WTC11 (cell line): ENCODE data around the gene ANKRD66. TPM values are rescaled to one million over a fixed set of nuclear protein-coding genes. Genes with fewer than 3 reads are reported as not detected.

ENCODE experiments used
- ATAC-seq: fragments of 200-7000 bp; cut with Tn5 transposase; 2 replicates; pipeline ENCODE4 v1.10.0; 2021; ENCODE audit warnings: mild to moderate bottlenecking, moderate library complexity
- CTCF ChIA-PET: fragments of 300-600 bp; sonication (Branson Sonifier 250); formaldehyde crosslinking; loops from one replicate; lab custom pipeline; 2021; ENCODE audit warnings: antibody characterized with exemption; lab: Charles Lee
- POLR2A ChIA-PET: fragments of 350-600 bp; sonication (Branson Sonifier 250); formaldehyde crosslinking; loops from one replicate; lab custom pipeline; 2021; ENCODE audit warnings: antibody characterized with exemption; lab: Charles Lee
- DNase-seq: peaks from one replicate; pipeline ENCODE4 v3.0.0; 2021; ENCODE audit warnings: low spot score
- H3K27ac Mint-ChIP-seq: 2 replicates; pipeline ENCODE4 v1.8.0; 2021; ENCODE audit warnings: mixed read lengths
- H3K27me3 Mint-ChIP-seq: 2 replicates; pipeline ENCODE4 v1.8.0; 2021; ENCODE audit warnings: low read depth, mild to moderate bottlenecking, moderate library complexity, mixed read lengths
- H3K36me3 Mint-ChIP-seq: 2 replicates; pipeline ENCODE4 v1.8.0; 2021; ENCODE audit warnings: mixed read lengths
- H3K4me1 Mint-ChIP-seq: 2 replicates; pipeline ENCODE4 v1.8.0; 2022; ENCODE audit warnings: mixed read lengths
- H3K4me3 Mint-ChIP-seq: 2 replicates; pipeline ENCODE4 v1.8.0; 2021; ENCODE audit warnings: mild to moderate bottlenecking, moderate library complexity, mixed read lengths
- H3K9me3 Mint-ChIP-seq: 2 replicates; pipeline ENCODE4 v1.8.0; 2021; ENCODE audit warnings: mixed read lengths
- ATF1 ChIP-seq: sonication (generic); formaldehyde crosslinking; IDR thresholded peaks from 2 replicates; pipeline ENCODE4 v1.8.1; 2023; ENCODE audit warnings: mild to moderate bottlenecking, moderate library complexity, missing genetic modification reagents
- CREB1 ChIP-seq: sonication (generic); formaldehyde crosslinking; IDR thresholded peaks from 2 replicates; pipeline ENCODE4 v1.8.0; 2023; ENCODE audit warnings: mild to moderate bottlenecking, missing genetic modification reagents
- ELF4 ChIP-seq: sonication (generic); formaldehyde crosslinking; IDR thresholded peaks from 2 replicates; pipeline ENCODE4 v1.8.1; 2022; ENCODE audit warnings: low read depth, mild to moderate bottlenecking, moderate library complexity, missing genetic modification reagents
- EMX1 ChIP-seq: fragments of 250-450 bp; sonication (Bioruptor Pico); IDR thresholded peaks from 2 replicates; pipeline ENCODE4 v1.8.0; 2021; ENCODE audit warnings: mild to moderate bottlenecking
- IRF2 ChIP-seq: sonication (generic); formaldehyde crosslinking; IDR thresholded peaks from 2 replicates; pipeline ENCODE4 v1.8.0; 2022; ENCODE audit warnings: low read depth, missing genetic modification reagents, borderline replicate concordance
- JUN ChIP-seq: sonication (generic); formaldehyde crosslinking; IDR thresholded peaks from 2 replicates; pipeline ENCODE4 v1.8.0; 2023; ENCODE audit warnings: mild to moderate bottlenecking, missing genetic modification reagents
- NFATC4 ChIP-seq: fragments of 250-450 bp; sonication (Bioruptor Pico); IDR thresholded peaks from 2 replicates; pipeline ENCODE4 v1.9.0; 2021; ENCODE audit warnings: mild to moderate bottlenecking
- RORB ChIP-seq: fragments of 250-450 bp; sonication (Bioruptor Pico); IDR thresholded peaks from 2 replicates; pipeline ENCODE4 v1.9.0; 2021; ENCODE audit warnings: mild to moderate bottlenecking
- SMAD3 ChIP-seq: sonication (generic); formaldehyde crosslinking; IDR thresholded peaks from 2 replicates; pipeline ENCODE4 v1.8.0; 2022; ENCODE audit warnings: missing genetic modification reagents, mild to moderate bottlenecking, borderline replicate concordance
- SOX15 ChIP-seq: fragments of 250-450 bp; sonication (Bioruptor Pico); IDR thresholded peaks from 2 replicates; pipeline ENCODE4 v1.9.0; 2021; ENCODE audit warnings: mild to moderate bottlenecking
- TCF7 ChIP-seq: sonication (generic); formaldehyde crosslinking; IDR thresholded peaks from 2 replicates; pipeline ENCODE4 v1.8.0; 2022; ENCODE audit warnings: mild to moderate bottlenecking, low read depth, missing genetic modification reagents, moderate library complexity
- TEAD1 ChIP-seq: sonication (generic); formaldehyde crosslinking; IDR thresholded peaks from 2 replicates; pipeline ENCODE4 v1.8.0; 2022; ENCODE audit warnings: mild to moderate bottlenecking, missing genetic modification reagents
- TP53 ChIP-seq: sonication (generic); formaldehyde crosslinking; IDR thresholded peaks from 2 replicates; pipeline ENCODE4 v1.8.1; 2023; ENCODE audit warnings: mild to moderate bottlenecking, missing genetic modification reagents
- ZBTB21 ChIP-seq: sonication (generic); formaldehyde crosslinking; IDR thresholded peaks from 2 replicates; pipeline ENCODE4 v1.8.1; 2023; ENCODE audit warnings: mild to moderate bottlenecking, missing genetic modification reagents, borderline replicate concordance
- ZNF138 ChIP-seq: sonication (generic); formaldehyde crosslinking; conservative IDR thresholded peaks from 2 replicates; pipeline ENCODE4 v1.8.1; 2022; ENCODE audit warnings: mild to moderate bottlenecking, moderate library complexity, missing genetic modification reagents
- ZNF423 ChIP-seq: fragments of 250-450 bp; sonication (Bioruptor Pico); IDR thresholded peaks from 2 replicates; pipeline ENCODE4 v2.1.2; 2022; ENCODE audit warnings: mild to moderate bottlenecking, moderate library complexity
- total RNA-seq: library from RNA; stranded (reverse); gene quantifications from 3 replicates; pipeline ENCODE4 v1.2.3, GENCODE V29; 2021
- TF ChIP-seq, protein P1 (sequence below): sonication (generic); formaldehyde crosslinking; IDR thresholded peaks from 2 replicates; pipeline ENCODE4 v1.8.0; 2023; ENCODE audit warnings: missing genetic modification reagents
- TF ChIP-seq, protein P2 (sequence below): sonication (generic); formaldehyde crosslinking; IDR thresholded peaks from 2 replicates; pipeline ENCODE4 v1.8.1; 2023; ENCODE audit warnings: mild to moderate bottlenecking, missing genetic modification reagents, borderline replicate concordance
- TF ChIP-seq, protein P3 (sequence below): sonication (generic); formaldehyde crosslinking; IDR thresholded peaks from 2 replicates; pipeline ENCODE4 v1.8.0; 2022; ENCODE audit warnings: missing genetic modification reagents

Gene ANKRD66
- total RNA-seq, 1 experiment from 2014 or later, result not detected

DNA sequence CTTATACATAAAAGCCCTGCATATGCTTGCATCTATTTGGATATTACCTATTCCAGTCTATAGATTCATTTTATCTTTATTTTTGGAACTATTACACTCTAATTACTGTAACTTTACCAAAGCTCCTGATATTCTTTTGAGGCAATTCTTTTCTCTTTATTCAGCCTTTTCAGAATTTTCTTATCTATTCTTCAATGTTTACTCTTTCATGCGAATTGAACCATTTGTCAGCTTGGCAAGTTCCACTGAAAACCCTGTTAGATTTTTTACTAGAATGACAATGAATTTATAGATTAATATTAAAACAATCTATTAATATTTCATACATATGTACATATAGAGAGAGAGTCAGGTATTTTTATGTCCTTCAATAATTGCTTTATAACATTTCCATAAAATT, 45.9 kb downstream of the ANKRD66 start:
- no peak for DNase-seq
- H3K36me3 Mint-ChIP-seq, result no peaks in the 10 kb centered on the region
- ChIA-PET CTCF (no interaction called here), POLR2A (no interaction called here)
- no peak overlapping the region for H3K4me3 Mint-ChIP-seq
- H3K27ac Mint-ChIP-seq, result no peak overlapping the region
- TF ChIP-seq NFATC4 (no peak), ZNF138 (CRISPR knock-in tag) (no peak), ZBTB21 (CRISPR knock-in tag) (no peak), CREB1 (CRISPR knock-in tag) (no peak)
- TF ChIP-seq, protein P1, sequence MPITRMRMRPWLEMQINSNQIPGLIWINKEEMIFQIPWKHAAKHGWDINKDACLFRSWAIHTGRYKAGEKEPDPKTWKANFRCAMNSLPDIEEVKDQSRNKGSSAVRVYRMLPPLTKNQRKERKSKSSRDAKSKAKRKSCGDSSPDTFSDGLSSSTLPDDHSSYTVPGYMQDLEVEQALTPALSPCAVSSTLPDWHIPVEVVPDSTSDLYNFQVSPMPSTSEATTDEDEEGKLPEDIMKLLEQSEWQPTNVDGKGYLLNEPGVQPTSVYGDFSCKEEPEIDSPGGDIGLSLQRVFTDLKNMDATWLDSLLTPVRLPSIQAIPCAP (CRISPR knock-in tag), result no peak
- TF ChIP-seq, all 79 proteins: peak for 0
- Mint-ChIP-seq H3K4me1 (no peaks in the 10 kb centered on the region), H3K9me3 (no peaks in the 10 kb centered on the region), H3K27me3 (no peaks in the 10 kb centered on the region)
- ATAC-seq, result no peak

DNA sequence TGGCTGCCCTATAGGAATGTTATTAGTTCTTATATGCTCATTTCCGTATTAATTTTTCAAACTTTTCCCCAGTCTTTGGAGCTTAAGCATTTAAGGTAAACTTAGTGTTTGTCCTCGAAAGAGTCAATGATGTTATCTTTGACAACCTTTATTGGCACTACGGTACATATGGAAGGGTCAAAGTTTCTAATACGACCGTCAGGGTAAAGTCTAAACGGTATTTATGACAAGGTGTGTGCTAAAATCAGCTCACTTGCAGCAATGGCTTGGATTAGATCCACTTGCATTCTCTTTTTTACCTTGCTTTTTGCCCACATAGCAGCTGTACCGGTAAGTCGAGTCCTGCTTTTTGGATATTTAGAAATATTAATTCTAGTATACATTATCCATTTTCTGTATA, 46.4 kb downstream of the ANKRD66 start, which contains the start of gene MEP1A:
Gene MEP1A, plus strand, starts transcription at position 252 of the 400 bp plus-strand sequence. Its CDS starts 10 bp downstream, at position 262.
- no peak within 1 kb of the TSS for H3K4me3 Mint-ChIP-seq
- H3K4me1 Mint-ChIP-seq, result no peaks in the 10 kb centered on the region
- DNase-seq (no peak), ATAC-seq (no peak)
- H3K27me3 Mint-ChIP-seq, result no peaks in the 10 kb centered on the region
- no peaks in the 10 kb centered on the region for H3K9me3 Mint-ChIP-seq
- ChIA-PET CTCF (no interaction called here), POLR2A (no interaction called here)
- H3K27ac Mint-ChIP-seq, result no peak within 1 kb of the TSS
- TF ChIP-seq SMAD3 (CRISPR knock-in tag), result no peak
- no peak for TF ChIP-seq RORB
- no peak for TF ChIP-seq ZNF138 (CRISPR knock-in tag)
- TF ChIP-seq ELF4 (CRISPR knock-in tag), result no peak
- no peak for TF ChIP-seq ATF1 (CRISPR knock-in tag)
- no peak for TF ChIP-seq TCF7 (CRISPR knock-in tag)
- TF ChIP-seq TP53, result no peak
- TF ChIP-seq, protein P2, sequence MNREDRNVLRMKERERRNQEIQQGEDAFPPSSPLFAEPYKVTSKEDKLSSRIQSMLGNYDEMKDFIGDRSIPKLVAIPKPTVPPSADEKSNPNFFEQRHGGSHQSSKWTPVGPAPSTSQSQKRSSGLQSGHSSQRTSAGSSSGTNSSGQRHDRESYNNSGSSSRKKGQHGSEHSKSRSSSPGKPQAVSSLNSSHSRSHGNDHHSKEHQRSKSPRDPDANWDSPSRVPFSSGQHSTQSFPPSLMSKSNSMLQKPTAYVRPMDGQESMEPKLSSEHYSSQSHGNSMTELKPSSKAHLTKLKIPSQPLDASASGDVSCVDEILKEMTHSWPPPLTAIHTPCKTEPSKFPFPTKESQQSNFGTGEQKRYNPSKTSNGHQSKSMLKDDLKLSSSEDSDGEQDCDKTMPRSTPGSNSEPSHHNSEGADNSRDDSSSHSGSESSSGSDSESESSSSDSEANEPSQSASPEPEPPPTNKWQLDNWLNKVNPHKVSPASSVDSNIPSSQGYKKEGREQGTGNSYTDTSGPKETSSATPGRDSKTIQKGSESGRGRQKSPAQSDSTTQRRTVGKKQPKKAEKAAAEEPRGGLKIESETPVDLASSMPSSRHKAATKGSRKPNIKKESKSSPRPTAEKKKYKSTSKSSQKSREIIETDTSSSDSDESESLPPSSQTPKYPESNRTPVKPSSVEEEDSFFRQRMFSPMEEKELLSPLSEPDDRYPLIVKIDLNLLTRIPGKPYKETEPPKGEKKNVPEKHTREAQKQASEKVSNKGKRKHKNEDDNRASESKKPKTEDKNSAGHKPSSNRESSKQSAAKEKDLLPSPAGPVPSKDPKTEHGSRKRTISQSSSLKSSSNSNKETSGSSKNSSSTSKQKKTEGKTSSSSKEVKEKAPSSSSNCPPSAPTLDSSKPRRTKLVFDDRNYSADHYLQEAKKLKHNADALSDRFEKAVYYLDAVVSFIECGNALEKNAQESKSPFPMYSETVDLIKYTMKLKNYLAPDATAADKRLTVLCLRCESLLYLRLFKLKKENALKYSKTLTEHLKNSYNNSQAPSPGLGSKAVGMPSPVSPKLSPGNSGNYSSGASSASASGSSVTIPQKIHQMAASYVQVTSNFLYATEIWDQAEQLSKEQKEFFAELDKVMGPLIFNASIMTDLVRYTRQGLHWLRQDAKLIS (CRISPR knock-in tag), result no peak
- TF ChIP-seq JUN (CRISPR knock-in tag), result no peak
- TF ChIP-seq EMX1 (CRISPR knock-in tag), result no peak
- no peak for TF ChIP-seq TEAD1 (CRISPR knock-in tag)
- TF ChIP-seq SOX15 (CRISPR knock-in tag), result no peak
- TF ChIP-seq, protein P3, sequence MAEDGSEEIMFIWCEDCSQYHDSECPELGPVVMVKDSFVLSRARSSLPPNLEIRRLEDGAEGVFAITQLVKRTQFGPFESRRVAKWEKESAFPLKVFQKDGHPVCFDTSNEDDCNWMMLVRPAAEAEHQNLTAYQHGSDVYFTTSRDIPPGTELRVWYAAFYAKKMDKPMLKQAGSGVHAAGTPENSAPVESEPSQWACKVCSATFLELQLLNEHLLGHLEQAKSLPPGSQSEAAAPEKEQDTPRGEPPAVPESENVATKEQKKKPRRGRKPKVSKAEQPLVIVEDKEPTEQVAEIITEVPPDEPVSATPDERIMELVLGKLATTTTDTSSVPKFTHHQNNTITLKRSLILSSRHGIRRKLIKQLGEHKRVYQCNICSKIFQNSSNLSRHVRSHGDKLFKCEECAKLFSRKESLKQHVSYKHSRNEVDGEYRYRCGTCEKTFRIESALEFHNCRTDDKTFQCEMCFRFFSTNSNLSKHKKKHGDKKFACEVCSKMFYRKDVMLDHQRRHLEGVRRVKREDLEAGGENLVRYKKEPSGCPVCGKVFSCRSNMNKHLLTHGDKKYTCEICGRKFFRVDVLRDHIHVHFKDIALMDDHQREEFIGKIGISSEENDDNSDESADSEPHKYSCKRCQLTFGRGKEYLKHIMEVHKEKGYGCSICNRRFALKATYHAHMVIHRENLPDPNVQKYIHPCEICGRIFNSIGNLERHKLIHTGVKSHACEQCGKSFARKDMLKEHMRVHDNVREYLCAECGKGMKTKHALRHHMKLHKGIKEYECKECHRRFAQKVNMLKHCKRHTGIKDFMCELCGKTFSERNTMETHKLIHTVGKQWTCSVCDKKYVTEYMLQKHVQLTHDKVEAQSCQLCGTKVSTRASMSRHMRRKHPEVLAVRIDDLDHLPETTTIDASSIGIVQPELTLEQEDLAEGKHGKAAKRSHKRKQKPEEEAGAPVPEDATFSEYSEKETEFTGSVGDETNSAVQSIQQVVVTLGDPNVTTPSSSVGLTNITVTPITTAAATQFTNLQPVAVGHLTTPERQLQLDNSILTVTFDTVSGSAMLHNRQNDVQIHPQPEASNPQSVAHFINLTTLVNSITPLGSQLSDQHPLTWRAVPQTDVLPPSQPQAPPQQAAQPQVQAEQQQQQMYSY (CRISPR knock-in tag), result no peak
- no peak for TF ChIP-seq IRF2
- no peak for TF ChIP-seq ZNF423 (CRISPR knock-in tag)
- no peaks in the 10 kb centered on the region for H3K36me3 Mint-ChIP-seq
